NCI-H1417 treated with DMSO at 0.1 percent for 48 hours (cell line): Measurements from ENCODE around the gene LDLRAD1.
"Not testable (repeated sequence)": the region's sequence is repeated elsewhere in the genome, so short reads cannot be mapped to it uniquely, and the experiment has no call there.

Experiments
- DNase-seq: peaks from one replicate; lab custom pipeline; 2025; lab: John Stamatoyannopoulos, UW

LDLRAD1 gene

DNA sequence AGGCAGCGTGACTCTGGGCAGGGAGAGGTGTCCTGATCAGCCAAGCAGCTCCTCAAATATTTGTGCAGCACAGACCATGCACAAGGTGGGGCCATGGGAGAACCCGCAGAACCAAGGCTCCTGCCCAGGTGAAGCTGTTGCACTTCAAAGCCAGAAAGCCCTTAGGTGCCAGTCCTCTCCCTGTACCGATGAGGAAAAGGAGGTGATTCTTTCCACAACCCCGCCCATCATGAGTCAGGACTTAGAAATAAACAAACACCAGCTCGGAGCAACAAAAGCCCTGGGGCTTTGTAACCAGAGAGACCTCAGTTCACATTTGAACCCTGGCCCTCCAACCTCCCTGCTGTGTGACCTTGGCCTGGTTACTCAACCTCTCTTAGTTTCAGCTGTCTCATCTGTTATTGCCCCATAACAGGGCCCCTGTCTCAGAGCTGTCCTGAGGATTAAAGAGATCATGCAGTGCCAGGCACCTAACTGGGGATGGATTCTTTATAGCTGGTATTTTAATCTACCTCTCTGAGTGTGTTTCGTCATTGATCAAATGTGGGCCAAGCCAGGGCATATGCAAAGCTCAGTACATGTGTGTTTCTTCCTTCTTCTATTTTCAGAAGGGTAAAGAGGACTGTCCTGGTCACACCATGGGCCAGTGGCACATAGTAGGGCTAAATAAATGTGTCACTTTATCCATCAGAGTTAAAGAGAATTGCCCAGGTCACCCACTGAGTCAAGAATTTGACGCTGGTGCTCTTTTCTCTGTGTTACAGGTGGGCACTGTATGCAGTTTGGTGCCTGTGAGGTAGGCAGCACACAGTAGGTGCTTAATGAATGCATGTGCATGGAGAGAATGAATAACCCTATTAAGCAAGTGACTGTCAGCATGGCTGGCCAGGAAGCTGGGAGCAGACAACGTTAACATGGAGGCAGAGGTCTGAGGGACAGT lies 1.4 kb downstream of the LDLRAD1 start:
- DNase-seq = no peak

DNA sequence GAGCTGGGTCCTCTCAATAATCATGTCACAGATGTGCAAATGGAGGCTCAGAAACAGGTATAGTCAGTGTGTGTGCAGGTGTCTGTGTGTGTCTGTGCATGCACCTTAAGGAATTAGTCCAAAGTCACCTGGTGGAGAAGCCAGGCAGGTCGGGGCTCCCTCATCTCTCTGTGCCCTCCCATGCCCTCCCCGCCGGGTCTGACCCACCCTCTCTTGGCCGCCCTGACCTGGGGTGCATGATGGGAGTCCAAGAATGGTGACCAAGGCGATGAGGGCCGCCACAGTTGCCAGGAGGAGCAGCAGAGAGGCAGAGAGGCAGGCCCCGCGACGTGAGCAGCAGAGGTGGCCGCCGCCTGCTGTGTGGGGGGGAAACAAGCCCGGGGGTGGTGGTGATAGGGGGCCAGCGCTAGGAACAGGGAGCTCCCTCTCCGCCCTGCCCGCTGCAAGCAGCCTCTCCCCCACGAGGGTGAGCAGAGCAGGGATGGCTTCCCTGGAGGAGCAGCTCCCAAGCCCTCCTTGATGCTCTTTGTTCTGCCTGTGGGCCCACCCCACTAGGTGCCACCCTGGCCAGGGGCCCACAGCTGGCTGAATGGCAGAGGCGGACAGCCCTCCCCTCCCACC lies 3.9 kb downstream of the LDLRAD1 start:
- DNase-seq = no peak

DNA sequence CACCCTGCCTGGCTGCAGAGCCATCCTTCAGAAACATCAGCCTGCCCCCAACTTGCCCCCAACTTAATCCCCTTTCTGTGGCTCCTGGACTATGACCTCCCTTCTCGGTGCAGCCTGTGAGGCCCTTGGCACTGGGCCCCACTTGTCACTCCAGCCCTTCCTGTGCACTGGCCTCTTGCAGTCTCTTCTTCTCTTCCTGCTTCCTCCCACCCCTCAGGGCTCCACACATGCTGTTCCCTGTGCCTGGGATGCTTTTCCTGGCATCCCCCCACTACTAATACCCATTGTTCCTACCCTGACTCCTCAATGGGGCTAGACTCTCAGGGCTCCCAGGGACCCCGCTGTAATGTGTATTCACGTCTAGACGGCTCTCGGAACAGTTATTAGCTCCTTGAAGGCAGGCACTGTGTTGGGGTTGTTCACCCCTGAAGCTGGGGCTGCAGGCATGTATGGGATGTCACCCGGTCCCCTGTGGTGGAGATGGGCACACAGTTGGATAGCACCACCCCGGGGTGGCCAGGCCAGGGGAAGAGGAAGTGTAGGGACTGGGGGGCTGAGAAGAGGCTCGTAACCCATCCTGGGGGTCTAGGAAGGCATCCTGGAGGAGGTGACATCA lies 4.5 kb downstream of the LDLRAD1 start:
- DNase-seq = no peak

DNA sequence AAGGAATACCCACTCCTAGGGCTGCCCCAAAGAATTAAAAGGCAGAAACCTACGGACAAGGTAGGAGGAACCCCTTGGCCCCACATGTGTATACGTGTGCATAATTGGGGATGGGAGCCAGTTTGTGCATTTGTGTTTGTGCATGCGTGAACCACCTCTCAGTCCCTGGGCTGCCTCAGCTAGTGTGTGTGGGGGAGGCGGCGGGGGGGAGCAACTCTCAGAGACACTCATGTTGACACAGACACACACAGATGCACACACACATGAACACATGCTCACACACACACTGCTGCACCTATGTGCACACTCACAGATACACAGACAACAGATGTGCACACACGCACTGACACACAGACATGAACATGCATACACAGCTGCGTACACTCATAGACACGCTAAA lies 5.1 kb downstream of the LDLRAD1 start:
- DNase-seq = no peak

DNA sequence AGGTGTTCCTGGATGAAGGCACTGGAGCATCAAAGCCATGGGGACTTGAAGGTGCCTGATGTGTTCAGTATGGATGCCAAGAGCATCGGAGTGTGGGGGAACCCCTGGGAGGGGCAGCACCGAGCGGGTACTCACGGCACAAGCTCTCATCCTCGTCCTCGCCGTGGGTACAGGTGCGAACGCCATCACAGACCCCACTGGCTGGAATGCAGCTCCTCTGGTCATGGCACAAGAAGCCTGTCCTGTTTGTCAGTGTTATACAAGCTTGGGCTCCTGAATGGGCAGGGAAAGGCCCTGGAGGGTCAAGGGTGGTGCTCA lies 6.0 kb downstream of the LDLRAD1 start:
- no peak for DNase-seq

DNA sequence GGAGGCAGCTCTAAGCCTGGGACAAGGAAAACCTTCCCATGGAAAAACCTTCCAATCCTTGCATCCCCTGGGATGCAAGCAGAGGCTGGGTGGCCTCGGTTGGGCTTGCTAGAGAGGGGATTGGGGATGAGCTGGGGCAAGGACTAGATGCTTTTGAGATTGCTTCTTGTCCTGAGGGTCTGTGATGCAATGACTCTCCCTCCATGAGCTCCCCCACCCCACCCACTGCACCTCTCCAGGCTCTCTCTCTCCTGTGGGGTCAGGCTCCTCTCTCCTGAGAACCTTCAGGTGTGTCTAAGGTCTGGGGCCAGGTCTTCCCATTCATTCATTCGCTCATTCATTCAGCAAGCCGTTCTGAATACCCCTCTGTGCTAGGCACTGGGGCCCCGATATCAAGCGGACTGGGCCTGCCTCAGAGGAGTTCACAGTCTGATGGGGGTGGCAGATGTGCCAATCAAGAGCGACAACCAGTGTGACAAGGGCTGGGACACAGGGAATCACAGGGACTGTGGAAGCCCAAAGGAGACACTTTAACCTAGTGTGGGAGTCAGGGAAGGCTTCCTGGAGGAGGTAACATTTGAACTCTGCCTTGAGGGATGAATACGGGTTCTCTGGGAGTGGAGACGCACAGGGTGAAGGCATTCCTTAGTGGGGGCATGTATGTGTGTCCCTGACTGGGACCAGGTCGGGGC lies 6.5 kb downstream of the LDLRAD1 start:
- DNase-seq = no peak

DNA sequence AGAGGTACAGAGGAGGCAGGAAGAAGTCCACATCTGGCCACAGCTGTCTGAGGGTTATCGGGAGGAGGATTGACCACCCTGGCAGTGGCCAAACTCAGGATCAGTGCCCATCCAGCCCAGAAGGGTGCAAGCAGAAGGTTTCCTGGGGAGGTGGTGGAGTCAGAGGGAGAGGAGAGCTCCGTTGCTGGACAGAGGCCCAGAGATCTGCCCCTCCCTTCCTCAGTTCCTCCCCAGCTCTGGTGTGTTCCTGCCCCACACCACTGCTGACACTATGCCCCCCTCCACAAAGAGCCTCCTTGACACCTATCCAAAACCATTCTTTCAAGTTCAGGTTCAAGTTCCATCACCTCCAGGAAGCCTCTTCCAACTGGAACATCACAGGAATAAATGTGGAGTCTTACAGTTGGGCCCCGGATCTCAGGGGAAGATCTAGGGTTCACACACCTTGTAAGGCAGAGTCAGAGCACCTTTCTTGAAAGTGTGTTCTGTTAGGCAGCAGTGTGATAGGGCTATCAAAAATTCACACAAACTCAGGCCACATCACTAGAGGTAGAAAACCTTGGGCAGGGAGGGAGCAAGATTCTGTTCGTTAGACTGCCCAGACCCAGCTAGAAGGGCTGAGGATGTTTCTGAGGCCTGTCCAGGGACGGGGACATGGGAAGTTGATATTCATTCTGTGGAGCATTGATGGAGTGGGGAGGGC lies 7.4 kb downstream of the LDLRAD1 start:
- no peak for DNase-seq

DNA sequence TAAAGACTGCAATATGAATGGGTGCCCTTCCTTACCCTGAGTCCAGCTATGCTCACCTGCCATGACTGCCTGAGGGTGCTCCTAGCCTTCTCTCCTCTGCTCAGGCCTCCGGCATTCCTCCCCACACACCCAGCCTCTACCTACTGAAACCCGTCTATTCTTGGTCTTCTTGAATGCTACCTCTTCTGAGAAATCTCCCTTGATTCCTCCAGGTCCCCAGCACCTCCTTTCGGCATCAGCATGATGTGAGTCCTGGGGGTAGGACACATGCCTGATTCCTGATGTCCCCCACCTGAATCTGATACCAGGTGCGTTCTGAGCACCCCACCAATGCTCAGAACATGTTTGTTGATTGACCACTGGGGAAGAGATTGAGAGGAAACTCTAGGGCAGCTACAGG lies 8.6 kb downstream of the LDLRAD1 start:
- no peak for DNase-seq

DNA sequence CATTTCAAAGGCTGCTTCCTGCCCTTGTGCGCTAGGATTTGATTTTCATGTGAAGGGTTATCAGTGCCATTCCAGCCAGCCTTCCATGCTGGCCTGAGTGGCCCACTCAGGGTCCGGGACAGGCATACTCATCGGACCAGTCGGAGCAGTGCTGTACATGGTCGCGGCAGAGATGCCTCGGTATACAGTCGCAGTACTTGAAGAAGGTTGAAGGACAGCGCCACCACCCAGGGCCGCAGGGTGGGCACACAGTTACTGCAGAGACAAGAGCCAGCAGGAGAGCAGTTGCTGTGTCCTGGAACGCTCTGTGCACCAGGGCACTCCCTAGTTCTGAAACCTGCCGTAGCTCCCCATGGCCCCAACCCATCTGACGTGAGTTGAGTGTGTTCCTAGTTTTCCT lies 9.1 kb downstream of the LDLRAD1 start:
- no peak for DNase-seq

DNA sequence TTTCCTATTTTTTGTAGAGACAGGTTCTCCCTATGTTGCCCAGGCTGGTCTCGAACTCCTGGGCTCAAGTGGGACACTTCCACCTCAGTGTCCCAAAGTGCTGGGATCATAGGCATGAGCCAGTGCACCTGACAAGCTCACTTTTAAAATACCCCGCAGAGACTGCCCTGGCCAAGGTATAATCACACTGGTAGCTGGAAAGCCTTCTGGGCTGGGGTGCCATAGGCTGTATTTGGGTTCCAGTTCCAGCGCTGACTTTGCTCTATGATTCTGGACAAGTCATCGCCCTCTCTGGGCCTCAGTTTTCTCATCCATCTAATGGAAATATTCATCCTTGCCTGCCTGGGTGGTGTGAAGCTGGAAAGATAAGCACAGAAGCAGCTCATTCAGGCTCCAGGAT lies 10.4 kb downstream of the LDLRAD1 start:
- no peak for DNase-seq

DNA sequence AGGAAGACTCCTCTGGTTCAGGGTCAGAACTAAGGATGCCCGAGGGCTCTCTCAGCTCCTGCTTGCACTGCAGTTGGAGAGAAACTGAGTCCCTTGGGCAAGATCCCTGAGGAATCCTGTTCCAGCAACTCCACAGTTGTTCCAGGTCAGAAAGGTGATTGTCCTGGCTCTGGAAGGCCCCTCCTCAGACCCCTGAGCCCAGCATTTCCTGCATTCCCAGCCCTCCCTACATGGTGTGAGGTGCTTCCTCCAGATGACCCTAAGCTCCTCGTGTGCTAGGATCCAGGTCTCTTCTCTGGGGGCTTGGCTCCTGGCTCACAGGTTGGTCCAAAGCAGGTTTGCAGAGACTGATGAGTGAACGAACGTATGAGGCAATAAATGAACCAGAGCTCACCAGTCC lies 11.5 kb downstream of the LDLRAD1 start:
- DNase-seq = no peak

DNA sequence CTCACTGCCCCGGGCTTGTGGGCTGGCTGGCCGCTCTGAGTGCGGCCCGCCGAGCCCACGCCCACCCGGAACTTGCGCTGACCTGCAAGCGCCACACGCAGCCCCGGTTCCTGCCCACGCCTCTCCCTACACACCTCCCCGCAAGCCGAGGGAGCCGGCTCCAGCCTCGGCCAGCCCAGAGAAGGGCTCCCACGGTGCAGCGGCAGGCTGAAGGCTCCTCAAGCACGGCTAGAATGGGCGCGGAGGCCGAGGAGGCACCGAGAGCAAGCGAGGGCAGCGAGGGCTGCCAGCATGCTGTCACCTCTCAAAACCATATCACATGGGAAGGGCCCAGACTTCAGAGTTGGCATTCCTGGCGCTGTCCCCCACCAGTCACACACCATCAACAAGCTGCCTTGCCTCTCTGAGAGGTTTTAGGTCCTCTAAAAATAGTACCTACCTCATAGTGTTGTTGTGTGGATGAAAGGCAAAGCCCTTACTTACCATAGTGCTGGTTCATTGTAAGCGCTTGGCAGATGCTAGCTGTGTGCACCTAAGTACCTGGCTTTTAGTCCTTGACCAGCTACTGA lies 13.4 kb downstream of the LDLRAD1 start:
- no peak for DNase-seq

DNA sequence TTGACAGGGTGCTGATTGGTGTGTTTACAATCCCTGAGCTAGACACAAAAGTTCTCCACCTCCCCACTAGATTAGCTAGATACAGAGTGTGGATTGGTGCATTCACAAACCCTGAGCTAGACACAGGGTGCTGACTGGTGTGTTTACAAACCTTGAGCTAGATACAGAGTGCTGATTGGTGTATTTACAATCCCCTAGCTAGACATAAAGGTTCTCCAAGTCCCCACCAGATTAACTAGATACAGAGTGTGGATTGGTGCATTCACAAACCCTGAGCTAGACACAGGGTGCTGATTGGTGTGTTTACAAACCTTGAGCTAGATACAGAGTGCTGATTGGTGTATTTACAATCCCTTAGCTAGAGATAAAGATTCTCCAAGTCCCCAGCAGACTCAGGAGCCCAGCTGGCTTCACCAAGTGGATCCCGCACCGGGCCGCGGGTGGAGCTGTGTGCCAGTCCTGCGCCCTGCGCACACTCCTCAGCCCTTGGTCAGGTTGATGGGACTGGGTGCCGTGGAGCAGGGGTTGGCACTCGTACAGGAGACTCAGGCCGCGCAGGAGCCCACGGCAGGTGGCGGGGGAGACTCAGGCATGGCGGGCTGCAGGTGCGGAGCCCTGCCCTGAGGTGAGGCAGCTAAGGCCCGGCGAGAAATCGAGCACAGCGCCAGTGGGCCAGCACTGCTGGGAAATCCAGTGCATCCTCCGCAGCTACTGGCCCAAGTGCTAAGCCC lies 14.1 kb downstream of the LDLRAD1 start:
- not testable (repeated sequence) for DNase-seq

DNA sequence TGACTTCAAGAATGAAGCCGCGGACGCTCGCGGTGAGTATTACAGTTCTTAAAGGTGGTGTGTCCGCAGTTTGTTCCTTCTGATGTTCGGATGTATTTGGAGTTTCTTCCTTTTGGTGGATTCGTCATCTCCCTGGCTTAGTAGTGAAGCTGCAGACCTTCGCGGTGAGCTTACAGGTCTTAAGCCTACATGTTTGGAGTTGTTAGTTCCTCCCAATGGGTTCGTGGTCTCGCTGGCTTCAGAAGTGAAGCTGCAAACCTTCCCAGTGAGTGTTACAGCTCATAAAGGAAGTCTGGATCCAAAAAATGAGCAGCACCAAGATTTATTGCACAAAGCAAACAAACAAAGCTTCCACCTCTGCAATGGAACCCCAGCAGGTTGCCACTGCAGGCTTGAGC lies 14.7 kb downstream of the LDLRAD1 start:
- DNase-seq = no peak

DNA sequence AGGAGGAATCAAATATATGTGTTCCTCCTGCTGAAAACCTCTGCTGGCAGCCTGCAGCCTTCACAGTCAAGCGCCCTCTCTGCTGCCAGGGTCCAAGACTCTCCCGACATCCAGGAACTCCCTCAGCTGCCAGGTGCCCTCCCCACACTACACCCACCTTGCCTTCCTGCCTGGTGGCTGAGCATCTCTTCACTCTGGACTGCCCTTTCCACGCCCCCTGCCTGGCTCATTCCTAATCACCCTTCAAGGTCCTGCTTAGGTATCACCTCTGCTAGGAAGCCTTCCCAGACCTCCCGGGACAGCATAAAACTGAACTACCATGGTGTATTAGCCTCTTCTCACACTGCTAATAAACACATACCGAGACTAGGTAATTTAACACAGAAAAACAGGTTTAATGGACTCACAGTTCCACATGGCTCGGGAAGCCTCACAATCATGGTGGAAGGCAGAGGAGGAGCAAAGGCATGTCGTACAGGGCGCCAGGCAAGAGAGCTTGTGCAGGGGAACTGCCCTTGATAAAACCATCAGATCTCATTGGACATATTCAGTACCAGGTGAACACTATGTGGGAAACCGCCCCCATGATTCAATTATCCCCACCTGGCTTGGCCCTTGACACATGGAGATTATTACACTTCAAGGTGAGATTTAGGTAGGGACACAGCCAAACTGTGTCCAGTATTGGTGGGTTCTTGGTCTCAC lies 15.3 kb downstream of the LDLRAD1 start:
- DNase-seq = no peak

DNA sequence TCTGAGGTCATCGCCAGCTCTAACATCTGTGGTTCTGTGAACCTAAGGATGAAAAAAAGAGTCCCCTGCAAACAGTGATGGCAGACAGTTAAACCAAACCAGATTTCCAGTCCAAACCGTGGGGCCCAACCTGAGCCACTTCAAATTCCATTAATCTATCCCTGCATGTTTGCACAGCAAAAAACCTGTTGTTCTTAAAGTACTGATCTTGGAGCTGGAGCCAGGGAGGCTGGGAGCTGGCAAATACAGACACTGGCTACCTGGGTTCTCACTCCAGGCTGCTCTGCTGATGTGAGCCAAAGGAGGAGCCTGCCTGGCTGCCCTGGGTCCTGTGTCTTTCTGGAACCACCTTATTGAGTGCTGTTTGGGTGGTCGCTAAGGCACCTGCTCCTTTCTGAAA lies 16.4 kb downstream of the LDLRAD1 start:
- no peak for DNase-seq

DNA sequence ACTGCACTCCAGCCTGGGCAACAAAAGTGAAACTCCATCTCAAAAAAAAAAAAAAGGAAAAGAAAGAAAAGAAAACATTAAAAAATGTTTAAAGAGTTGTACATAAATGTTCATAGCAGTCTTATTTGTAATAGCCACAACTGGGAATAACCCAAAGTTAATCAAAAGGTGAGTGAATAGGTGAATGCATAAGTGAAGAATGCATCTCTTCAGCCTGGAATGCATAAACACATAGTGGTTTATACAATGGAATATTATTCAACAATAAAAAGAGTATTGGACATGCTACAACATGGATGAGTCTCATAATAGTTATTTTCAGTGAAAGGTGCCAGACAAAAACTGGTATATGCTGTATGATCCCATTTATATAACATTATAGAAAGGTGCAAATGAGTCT lies 18.1 kb downstream of the LDLRAD1 start:
- DNase-seq = no peak

DNA sequence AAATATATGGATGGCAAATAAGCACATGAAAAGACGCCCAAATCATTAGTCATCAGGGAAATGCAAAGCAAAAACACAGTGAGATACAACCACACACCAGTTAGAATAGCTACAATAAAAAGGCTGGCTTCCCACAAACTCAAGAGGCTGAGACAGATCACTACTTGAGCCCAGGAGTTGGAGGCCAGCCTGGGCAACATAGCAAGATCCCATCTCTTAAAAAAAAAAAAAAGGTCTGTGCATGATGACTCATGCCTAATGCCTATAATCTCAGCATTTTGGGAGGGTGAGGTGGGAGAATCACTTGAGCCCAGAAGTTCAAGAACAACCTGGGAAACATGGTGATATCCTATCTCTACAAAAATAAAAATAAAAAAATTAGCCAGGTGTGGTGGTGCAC lies 19.8 kb downstream of the LDLRAD1 start:
- no peak for DNase-seq

DNA sequence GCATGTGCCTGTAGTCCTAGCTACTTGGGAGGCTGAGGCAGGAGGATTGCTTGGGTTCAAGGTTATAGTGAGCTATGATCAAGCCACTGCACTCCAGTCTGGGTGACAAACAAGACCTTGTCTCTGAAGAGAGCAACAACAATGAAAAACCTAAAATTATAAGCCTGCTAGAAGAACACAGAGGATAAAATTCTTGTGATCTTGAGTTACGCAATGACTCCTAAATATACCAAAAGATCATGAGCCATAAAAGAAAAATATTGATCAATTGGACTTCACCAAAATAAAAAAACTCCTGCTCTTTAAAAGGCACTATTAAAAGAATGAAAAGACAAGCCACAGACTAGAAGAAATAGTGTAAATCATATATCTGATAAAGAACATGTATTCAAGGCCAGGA lies 22.3 kb downstream of the LDLRAD1 start:
- no peak for DNase-seq

DNA sequence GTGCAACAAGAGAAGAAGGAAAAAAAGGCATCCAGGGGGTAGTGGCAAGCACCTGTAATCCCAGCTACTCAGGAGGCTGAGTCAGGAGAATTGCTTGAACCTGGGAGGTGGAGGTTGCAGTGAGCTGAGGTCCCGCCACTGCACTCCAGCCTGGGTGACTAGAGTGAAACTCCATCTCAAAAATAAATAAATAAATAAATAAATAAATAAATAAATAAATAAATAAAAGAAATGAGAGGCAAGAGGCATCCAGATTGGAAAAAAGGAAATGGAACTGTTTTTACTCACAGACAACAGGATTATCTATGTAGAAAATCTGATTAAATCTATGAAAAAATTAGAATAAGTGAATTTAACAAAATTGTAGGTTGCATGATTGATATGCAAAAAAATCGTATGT lies 23.5 kb downstream of the LDLRAD1 start:
- not testable (repeated sequence) for DNase-seq
